ENCODE data around the gene GANC. TPM values are rescaled to one million over a fixed set of nuclear protein-coding genes. Genes with fewer than 3 reads are reported as not detected.
A peak's percentile ranks its signal among the peaks of the same experiment; 100 is the strongest.

GANC gene
- total RNA-seq, 1 experiment from 2014 or later: 31.1 TPM

GRCh38 chr15:42274702-42274989, 1.6 kb downstream of the GANC start:
- Histone ChIP-seq H3K27me3 (ENCODE audit: low read length) (no peaks in the 10 kb centered on the region), H3K27ac (ENCODE audit: low read length) (peak overlapping the region; percentile 91), H2AFZ (ENCODE audit: low read length) (peak overlapping the region; percentile 82), H3K9me3 (ENCODE audit: low read length) (no peaks in the 10 kb centered on the region), H3K9me2 (replicated peaks; ENCODE audit: insufficient read depth, low read length) (no peaks in the 10 kb centered on the region), H3K79me2 (ENCODE audit: low read length) (peaks cover 58% of the 10 kb centered on the region), H3K4me3 (ENCODE audit: low read length) (peak overlapping the region; percentile 78), H3K4me2 (ENCODE audit: low read depth, low read length, poor library complexity, severe bottlenecking) (peak overlapping the region; percentile 99), H3K36me3 (ENCODE audit: insufficient read depth, low read length) (peaks cover 15% of the 10 kb centered on the region), H4K20me1 (ENCODE audit: insufficient read depth, low read depth, low read length) (no peaks in the 10 kb centered on the region), H3K4me1 (ENCODE audit: low read length) (peaks cover 40% of the 10 kb centered on the region), H3K9ac (ENCODE audit: low read length) (peak overlapping the region; percentile 88)
- DNase-seq: no peak

GRCh38 chr15:42275780-42276391, 2.9 kb downstream of the GANC start:
- Histone ChIP-seq H3K9me2 (replicated peaks; ENCODE audit: insufficient read depth, low read length) (no peaks in the 10 kb centered on the region), H3K4me2 (ENCODE audit: low read depth, low read length, poor library complexity, severe bottlenecking) (peak overlapping the region; percentile 99), H3K4me3 (ENCODE audit: low read length) (peak overlapping the region; percentile 78), H3K27ac (ENCODE audit: low read length) (peak overlapping the region; percentile 91), H3K79me2 (ENCODE audit: low read length) (peaks cover 46% of the 10 kb centered on the region), H3K4me1 (ENCODE audit: low read length) (peaks cover 40% of the 10 kb centered on the region), H4K20me1 (ENCODE audit: insufficient read depth, low read depth, low read length) (no peaks in the 10 kb centered on the region), H3K9me3 (ENCODE audit: low read length) (no peaks in the 10 kb centered on the region), H3K27me3 (ENCODE audit: low read length) (no peaks in the 10 kb centered on the region), H2AFZ (ENCODE audit: low read length) (peak overlapping the region; percentile 74), H3K9ac (ENCODE audit: low read length) (peak overlapping the region; percentile 88), H3K36me3 (ENCODE audit: insufficient read depth, low read length) (peaks cover 12% of the 10 kb centered on the region)
- DNase-seq: no peak

GRCh38 chr15:42276762-42277161, 3.8 kb downstream of the GANC start:
- no peak overlapping the region for H3K27ac ChIP-seq (ENCODE audit: low read length)
- peaks cover 35% of the 10 kb centered on the region for H3K4me1 ChIP-seq (ENCODE audit: low read length)
- no peaks in the 10 kb centered on the region for H3K9me3 ChIP-seq (ENCODE audit: low read length)
- H3K36me3 ChIP-seq (ENCODE audit: insufficient read depth, low read length): peaks cover 8% of the 10 kb centered on the region; the same call in 1 of the 2 replicates
- peaks cover 38% of the 10 kb centered on the region for H3K79me2 ChIP-seq (ENCODE audit: low read length)
- no peaks in the 10 kb centered on the region for H3K27me3 ChIP-seq (ENCODE audit: low read length)
- DNase-seq: no peak
- no peak overlapping the region for H3K4me2 ChIP-seq (ENCODE audit: low read depth, low read length, poor library complexity, severe bottlenecking)
- H3K4me3 ChIP-seq (ENCODE audit: low read length): no peak overlapping the region
- H3K9ac ChIP-seq (ENCODE audit: low read length): no peak overlapping the region
- no peaks in the 10 kb centered on the region for H3K9me2 ChIP-seq (replicated peaks; ENCODE audit: insufficient read depth, low read length)
- no peaks in the 10 kb centered on the region for H4K20me1 ChIP-seq (ENCODE audit: insufficient read depth, low read depth, low read length)
- no peak overlapping the region for H2AFZ ChIP-seq (ENCODE audit: low read length)

- Histone ChIP-seq H2AFZ (ENCODE audit: low read length) (no peak overlapping the region), H3K4me1 (ENCODE audit: low read length) (peaks cover 26% of the 10 kb centered on the region), H3K9me3 (ENCODE audit: low read length) (no peaks in the 10 kb centered on the region), H3K4me3 (ENCODE audit: low read length) (no peak overlapping the region), H3K36me3 (ENCODE audit: insufficient read depth, low read length) (peaks cover 14% of the 10 kb centered on the region; the same call in 1 of the 2 replicates), H3K4me2 (ENCODE audit: low read depth, low read length, poor library complexity, severe bottlenecking) (no peak overlapping the region), H3K9ac (ENCODE audit: low read length) (no peak overlapping the region), H3K9me2 (replicated peaks; ENCODE audit: insufficient read depth, low read length) (no peaks in the 10 kb centered on the region), H4K20me1 (ENCODE audit: insufficient read depth, low read depth, low read length) (no peaks in the 10 kb centered on the region), H3K79me2 (ENCODE audit: low read length) (peaks cover 22% of the 10 kb centered on the region), H3K27ac (ENCODE audit: low read length) (no peak overlapping the region), H3K27me3 (ENCODE audit: low read length) (no peaks in the 10 kb centered on the region)
- DNase-seq: peak; percentile 42
These were observed 6.3 kb downstream of the GANC start for GRCh38 chr15:42279234-42279723.

- Histone ChIP-seq H3K4me3 (ENCODE audit: low read length) (no peak overlapping the region), H3K27me3 (ENCODE audit: low read length) (no peaks in the 10 kb centered on the region), H3K79me2 (ENCODE audit: low read length) (no peaks in the 10 kb centered on the region; the same call in 1 of the 2 replicates), H3K9me2 (replicated peaks; ENCODE audit: insufficient read depth, low read length) (no peaks in the 10 kb centered on the region), H3K9ac (ENCODE audit: low read length) (no peak overlapping the region), H3K4me2 (ENCODE audit: low read depth, low read length, poor library complexity, severe bottlenecking) (no peak overlapping the region), H3K36me3 (ENCODE audit: insufficient read depth, low read length) (peaks cover 18% of the 10 kb centered on the region; the same call in 1 of the 2 replicates), H3K4me1 (ENCODE audit: low read length) (peaks cover 5% of the 10 kb centered on the region; the same call in 1 of the 2 replicates), H2AFZ (ENCODE audit: low read length) (no peak overlapping the region), H3K9me3 (ENCODE audit: low read length) (no peaks in the 10 kb centered on the region), H3K27ac (ENCODE audit: low read length) (no peak overlapping the region), H4K20me1 (ENCODE audit: insufficient read depth, low read depth, low read length) (no peaks in the 10 kb centered on the region)
- DNase-seq: peak; percentile 22
These were observed 9.3 kb downstream of the GANC start for GRCh38 chr15:42282344-42282743.

- no peaks in the 10 kb centered on the region; the same call in 1 of the 2 replicates for H3K79me2 ChIP-seq (ENCODE audit: low read length)
- H3K9me3 ChIP-seq (ENCODE audit: low read length): no peaks in the 10 kb centered on the region
- H3K4me2 ChIP-seq (ENCODE audit: low read depth, low read length, poor library complexity, severe bottlenecking): no peak overlapping the region
- H3K4me3 ChIP-seq (ENCODE audit: low read length): no peak overlapping the region
- DNase-seq: peak; percentile 26
- no peaks in the 10 kb centered on the region for H3K27me3 ChIP-seq (ENCODE audit: low read length)
- peaks cover 5% of the 10 kb centered on the region; the same call in 1 of the 2 replicates for H3K4me1 ChIP-seq (ENCODE audit: low read length)
- H3K9ac ChIP-seq (ENCODE audit: low read length): no peak overlapping the region
- H3K9me2 ChIP-seq (replicated peaks; ENCODE audit: insufficient read depth, low read length): no peaks in the 10 kb centered on the region
- no peaks in the 10 kb centered on the region for H4K20me1 ChIP-seq (ENCODE audit: insufficient read depth, low read depth, low read length)
- no peak overlapping the region for H3K27ac ChIP-seq (ENCODE audit: low read length)
- no peak overlapping the region for H2AFZ ChIP-seq (ENCODE audit: low read length)
- H3K36me3 ChIP-seq (ENCODE audit: insufficient read depth, low read length): peaks cover 18% of the 10 kb centered on the region; the same call in 1 of the 2 replicates
These were observed 9.9 kb downstream of the GANC start for GRCh38 chr15:42282926-42283325.

GRCh38 chr15:42283671-42284070, 10.7 kb downstream of the GANC start:
- no peak for DNase-seq
- no peak overlapping the region for H2AFZ ChIP-seq (ENCODE audit: low read length)
- peaks cover 5% of the 10 kb centered on the region; the same call in 1 of the 2 replicates for H3K4me1 ChIP-seq (ENCODE audit: low read length)
- no peaks in the 10 kb centered on the region; the same call in 1 of the 2 replicates for H3K79me2 ChIP-seq (ENCODE audit: low read length)
- H3K4me3 ChIP-seq (ENCODE audit: low read length): no peak overlapping the region
- peaks cover 18% of the 10 kb centered on the region; the same call in 1 of the 2 replicates for H3K36me3 ChIP-seq (ENCODE audit: insufficient read depth, low read length)
- no peaks in the 10 kb centered on the region for H4K20me1 ChIP-seq (ENCODE audit: insufficient read depth, low read depth, low read length)
- no peak overlapping the region for H3K4me2 ChIP-seq (ENCODE audit: low read depth, low read length, poor library complexity, severe bottlenecking)
- no peaks in the 10 kb centered on the region for H3K27me3 ChIP-seq (ENCODE audit: low read length)
- H3K9me3 ChIP-seq (ENCODE audit: low read length): no peaks in the 10 kb centered on the region
- no peak overlapping the region for H3K27ac ChIP-seq (ENCODE audit: low read length)
- no peak overlapping the region for H3K9ac ChIP-seq (ENCODE audit: low read length)
- no peaks in the 10 kb centered on the region for H3K9me2 ChIP-seq (replicated peaks; ENCODE audit: insufficient read depth, low read length)

GRCh38 chr15:42284551-42284950, 11.6 kb downstream of the GANC start:
- Histone ChIP-seq H3K36me3 (ENCODE audit: insufficient read depth, low read length) (peaks cover 26% of the 10 kb centered on the region; the same call in 1 of the 2 replicates), H3K9me2 (replicated peaks; ENCODE audit: insufficient read depth, low read length) (no peaks in the 10 kb centered on the region)

More at GRCh38 chr15:42284551-42284950, 11.6 kb downstream of the GANC start:
- no peak overlapping the region for H3K4me2 ChIP-seq (ENCODE audit: low read depth, low read length, poor library complexity, severe bottlenecking)
- no peak overlapping the region for H2AFZ ChIP-seq (ENCODE audit: low read length)
- no peak for DNase-seq
- peaks cover 5% of the 10 kb centered on the region; the same call in 1 of the 2 replicates for H3K4me1 ChIP-seq (ENCODE audit: low read length)
- H3K4me3 ChIP-seq (ENCODE audit: low read length): no peak overlapping the region
- no peak overlapping the region for H3K27ac ChIP-seq (ENCODE audit: low read length)
- no peak overlapping the region for H3K9ac ChIP-seq (ENCODE audit: low read length)
- H4K20me1 ChIP-seq (ENCODE audit: insufficient read depth, low read depth, low read length): no peaks in the 10 kb centered on the region
- no peaks in the 10 kb centered on the region for H3K27me3 ChIP-seq (ENCODE audit: low read length)
- H3K79me2 ChIP-seq (ENCODE audit: low read length): no peaks in the 10 kb centered on the region; the same call in 1 of the 2 replicates
- no peaks in the 10 kb centered on the region for H3K9me3 ChIP-seq (ENCODE audit: low read length)
